ENCODE data around the gene CCDC43. TPM values are rescaled to one million over a fixed set of nuclear protein-coding genes. Genes with fewer than 3 reads are reported as not detected.
A peak's percentile ranks its signal among the peaks of the same experiment; 100 is the strongest.

Gene CCDC43
- total and polyA plus RNA-seq, 2 of the 13 experiments (the other 11 are each of a cell fraction or from before 2014, with no cell fraction given): 17.5 to 94.8 TPM

GRCh38 chr17:44708401-44709263, 19.1 kb upstream of the CCDC43 start, which contains the start of gene DBF4B (continued):
- TF ChIP-seq CHD2 (IDR thresholded peaks at IDR 0.05; ENCODE audit: low read depth, low read length): peak; percentile 61; the same call in 1 of the 2 replicates
- TF ChIP-seq SMC3 (IDR thresholded peaks at IDR 0.05; ENCODE audit: low read length): no peak
- TF ChIP-seq, protein P1, sequence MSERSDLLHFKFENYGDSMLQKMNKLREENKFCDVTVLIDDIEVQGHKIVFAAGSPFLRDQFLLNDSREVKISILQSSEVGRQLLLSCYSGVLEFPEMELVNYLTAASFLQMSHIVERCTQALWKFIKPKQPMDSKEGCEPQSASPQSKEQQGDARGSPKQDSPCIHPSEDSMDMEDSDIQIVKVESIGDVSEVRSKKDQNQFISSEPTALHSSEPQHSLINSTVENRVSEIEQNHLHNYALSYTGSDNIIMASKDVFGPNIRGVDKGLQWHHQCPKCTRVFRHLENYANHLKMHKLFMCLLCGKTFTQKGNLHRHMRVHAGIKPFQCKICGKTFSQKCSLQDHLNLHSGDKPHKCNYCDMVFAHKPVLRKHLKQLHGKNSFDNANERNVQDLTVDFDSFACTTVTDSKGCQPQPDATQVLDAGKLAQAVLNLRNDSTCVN (CRISPR knock-in tag; IDR thresholded peaks at IDR 0.05; ENCODE audit: borderline replicate concordance): peak; percentile 85; the same call in 1 of the 2 replicates
- no peak for TF ChIP-seq GZF1 (CRISPR knock-in tag; IDR thresholded peaks at IDR 0.05)
- peak; percentile 93; the same call in 1 of the 2 replicates for TF ChIP-seq ZNF589 (CRISPR knock-in tag; conservative IDR thresholded peaks at IDR 0.05)
- peak; percentile 93; the same call in 1 of the 2 replicates for TF ChIP-seq SNAI1 (CRISPR knock-in tag; IDR thresholded peaks at IDR 0.05; ENCODE audit: borderline replicate concordance)
- TF ChIP-seq ELF4 (CRISPR knock-in tag; IDR thresholded peaks at IDR 0.05; ENCODE audit: borderline replicate concordance): peak; percentile 66; the same call in 1 of the 2 replicates
- no peak for TF ChIP-seq USF2 (IDR thresholded peaks at IDR 0.05; ENCODE audit: low read depth, low read length)
- no peak for TF ChIP-seq USF2 (CRISPR knock-in tag; IDR thresholded peaks at IDR 0.05; ENCODE audit: borderline replicate concordance)
- TF ChIP-seq NFYB (CRISPR knock-in tag; IDR thresholded peaks at IDR 0.05): no peak
- peak; percentile 70; the same call in 1 of the 2 replicates for TF ChIP-seq IRF2 (CRISPR knock-in tag; IDR thresholded peaks at IDR 0.05)
- TF ChIP-seq KLF13 (CRISPR knock-in tag; IDR thresholded peaks at IDR 0.05): 0 out of 2 replicates have a peak, but pooled peaks have one; percentile 79
- no peak for TF ChIP-seq ZNF564 (CRISPR knock-in tag; IDR thresholded peaks at IDR 0.05)
- TF ChIP-seq MAFG (CRISPR knock-in tag; IDR thresholded peaks at IDR 0.05): no peak
- no peak for TF ChIP-seq ZNF17 (CRISPR knock-in tag; IDR thresholded peaks at IDR 0.05)
- peak; percentile 81 for TF ChIP-seq ELF1 (CRISPR knock-in tag; IDR thresholded peaks at IDR 0.05)
- TF ChIP-seq SETDB1 (CRISPR knock-in tag; IDR thresholded peaks at IDR 0.05; ENCODE audit: borderline replicate concordance): no peak
- TF ChIP-seq PHB2 (IDR thresholded peaks at IDR 0.05; ENCODE audit: partially characterized antibody): no peak
- no peak for TF ChIP-seq GATA4 (IDR thresholded peaks at IDR 0.05; ENCODE audit: borderline replicate concordance, low read depth)
- no peak for TF ChIP-seq DNMT3B (CRISPR knock-in tag; conservative IDR thresholded peaks at IDR 0.05)
- peak; percentile 91 for TF ChIP-seq POLR2AphosphoS5 (IDR thresholded peaks at IDR 0.05; ENCODE audit: low read depth, low read length)
- TF ChIP-seq SIN3B (IDR thresholded peaks at IDR 0.05; ENCODE audit: low read length): peak; percentile 98
- no peak for TF ChIP-seq ZSCAN30 (CRISPR knock-in tag; IDR thresholded peaks at IDR 0.05)
- TF ChIP-seq, protein P2, sequence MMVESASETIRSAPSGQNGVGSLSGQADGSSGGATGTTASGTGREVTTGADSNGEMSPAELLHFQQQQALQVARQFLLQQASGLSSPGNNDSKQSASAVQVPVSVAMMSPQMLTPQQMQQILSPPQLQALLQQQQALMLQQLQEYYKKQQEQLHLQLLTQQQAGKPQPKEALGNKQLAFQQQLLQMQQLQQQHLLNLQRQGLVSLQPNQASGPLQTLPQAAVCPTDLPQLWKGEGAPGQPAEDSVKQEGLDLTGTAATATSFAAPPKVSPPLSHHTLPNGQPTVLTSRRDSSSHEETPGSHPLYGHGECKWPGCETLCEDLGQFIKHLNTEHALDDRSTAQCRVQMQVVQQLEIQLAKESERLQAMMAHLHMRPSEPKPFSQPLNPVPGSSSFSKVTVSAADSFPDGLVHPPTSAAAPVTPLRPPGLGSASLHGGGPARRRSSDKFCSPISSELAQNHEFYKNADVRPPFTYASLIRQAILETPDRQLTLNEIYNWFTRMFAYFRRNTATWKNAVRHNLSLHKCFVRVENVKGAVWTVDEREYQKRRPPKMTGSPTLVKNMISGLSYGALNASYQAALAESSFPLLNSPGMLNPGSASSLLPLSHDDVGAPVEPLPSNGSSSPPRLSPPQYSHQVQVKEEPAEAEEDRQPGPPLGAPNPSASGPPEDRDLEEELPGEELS (CRISPR knock-in tag; IDR thresholded peaks at IDR 0.05): peak; percentile 15; the same call in 1 of the 2 replicates
- TF ChIP-seq CBX1 (IDR thresholded peaks at IDR 0.05; ENCODE audit: low read depth): no peak
- TF ChIP-seq ZNF781 (CRISPR knock-in tag; IDR thresholded peaks at IDR 0.05; ENCODE audit: borderline replicate concordance, not compliant biosample characterization): peak; percentile 71
- TF ChIP-seq MYNN (CRISPR knock-in tag; IDR thresholded peaks at IDR 0.05; ENCODE audit: low read depth): no peak; the same call in 1 of the 2 replicates
